ENCODE measurements around the gene KDM4B.
"Not testable (repeated sequence)": the region's sequence is repeated elsewhere in the genome, so short reads cannot be mapped to it uniquely, and the experiment has no call there.

KDM4B gene

GRCh38 chr19:5186293-5187050, 217.6 kb downstream of the KDM4B start:
- DNase-seq = no peak

GRCh38 chr19:5188548-5189317, 219.8 kb downstream of the KDM4B start:
- DNase-seq = no peak

- no peak for DNase-seq
Measured at GRCh38 chr19:5189318-5189607, 220.3 kb downstream of the KDM4B start.

GRCh38 chr19:5191091-5191490, 222.2 kb downstream of the KDM4B start:
- DNase-seq = no peak

- DNase-seq = no peak
Measured at GRCh38 chr19:5192568-5192967, 223.7 kb downstream of the KDM4B start.

GRCh38 chr19:5193192-5193591, 224.3 kb downstream of the KDM4B start:
- DNase-seq = no peak

- DNase-seq = no peak
Measured at GRCh38 chr19:5194641-5195040, 225.7 kb downstream of the KDM4B start.

- DNase-seq = not testable (repeated sequence)
Measured at GRCh38 chr19:5195587-5195986, 226.7 kb downstream of the KDM4B start.

GRCh38 chr19:5196832-5197231, 227.9 kb downstream of the KDM4B start:
- DNase-seq = no peak

GRCh38 chr19:5200844-5201243, 231.9 kb downstream of the KDM4B start:
- DNase-seq = no peak

- no peak for DNase-seq
Measured at GRCh38 chr19:5202553-5202952, 233.6 kb downstream of the KDM4B start.

Measured in effector CD8-positive, alpha-beta T cell (primary cell).